NCI-H2107 (cell line): ENCODE data around the gene TBC1D8.
A peak's percentile ranks its signal among the peaks of the same experiment; 100 is the strongest.

Source experiments
- DNase-seq: peaks from one replicate; lab custom pipeline; 2025; lab: John Stamatoyannopoulos, UW

The TBC1D8 gene

GRCh38 chr2:101111917-101112771, 39.0 kb downstream of the TBC1D8 start:
- no peak for DNase-seq

- no peak for DNase-seq
Observed at GRCh38 chr2:101111262-101111838, 39.8 kb downstream of the TBC1D8 start.

- DNase-seq = no peak
Observed at GRCh38 chr2:101109451-101110118, 41.6 kb downstream of the TBC1D8 start.

- no peak for DNase-seq
Observed at GRCh38 chr2:101108357-101108756, 42.8 kb downstream of the TBC1D8 start.

GRCh38 chr2:101107241-101107640, 43.9 kb downstream of the TBC1D8 start:
- no peak for DNase-seq

- DNase-seq = no peak
Observed at GRCh38 chr2:101106453-101107181, 44.6 kb downstream of the TBC1D8 start.

GRCh38 chr2:101105654-101106053, 45.5 kb downstream of the TBC1D8 start:
- DNase-seq = no peak

GRCh38 chr2:101097638-101098037, 53.5 kb downstream of the TBC1D8 start:
- no peak for DNase-seq

GRCh38 chr2:101096619-101097142, 54.5 kb downstream of the TBC1D8 start:
- no peak for DNase-seq

GRCh38 chr2:101094351-101094750, 56.8 kb downstream of the TBC1D8 start:
- DNase-seq = no peak

- no peak for DNase-seq
Observed at GRCh38 chr2:101089942-101090799, 61.0 kb downstream of the TBC1D8 start.

- no peak for DNase-seq
Observed at GRCh38 chr2:101089419-101089818, 61.8 kb downstream of the TBC1D8 start.

- DNase-seq = no peak
Observed at GRCh38 chr2:101087638-101088037, 63.5 kb downstream of the TBC1D8 start.

- DNase-seq = no peak
Observed at GRCh38 chr2:101083613-101084012, 67.6 kb downstream of the TBC1D8 start.

- DNase-seq = no peak
Observed at GRCh38 chr2:101082998-101083397, 68.2 kb downstream of the TBC1D8 start.

- no peak for DNase-seq
Observed at GRCh38 chr2:101081375-101081907, 69.7 kb downstream of the TBC1D8 start.

- no peak for DNase-seq
Observed at GRCh38 chr2:101080211-101081068, 70.7 kb downstream of the TBC1D8 start.

GRCh38 chr2:101076581-101076980, 74.6 kb downstream of the TBC1D8 start:
- DNase-seq = no peak

GRCh38 chr2:101064868-101065549, 86.2 kb downstream of the TBC1D8 start:
- peak; percentile 23 for DNase-seq
